SH-SY5Y (cell line): ENCODE measurements around the gene KCMF1.

Experiments
- GATA2 ChIP-seq: IDR thresholded peaks from 2 replicates; pipeline ENCODE4 v1.6.1; 2011; ENCODE audit warnings: mild to moderate bottlenecking, low read depth, low read length
- GATA3 ChIP-seq: IDR thresholded peaks from 2 replicates; pipeline ENCODE4 v1.6.1; 2011; ENCODE audit warnings: low read depth, mild to moderate bottlenecking, low read length, moderate library complexity

- TF ChIP-seq GATA2 (no peak), GATA3 (no peak)
These were observed 2.0 kb downstream of the KCMF1 start for GRCh38 chr2:84972932-84973331.
